ENCODE data around the gene DNAJC18. TPM values are rescaled to one million over a fixed set of nuclear protein-coding genes. Genes with fewer than 3 reads are reported as not detected.

The DNAJC18 gene
- total and polyA plus RNA-seq, 7 experiments from 2014 or later: 2.2 to 9.7 (median 4.9) TPM

GRCh38 chr5:139368613-139369012, 70.7 kb downstream of the DNAJC18 start:
- ChIA-PET CTCF (interaction anchor here (0.6 to 0.7 kb wide), 3 partner anchors 168 to 727 kb away, joined by 3 to 4 read pairs (median 4); no protein-coding TSS in a partner anchor), POLR2A (no interaction called here)
- H3K9me3 ChIP-seq (ENCODE audit: control insufficient read depth in 2 of 3, low read length in 3 of 3): no peaks in the 10 kb centered on the region
- intact Hi-C loops (cut with micrococcal nuclease): loop anchor here in 1 of 2 donors (1.0 kb wide), 1 partner anchor 80 kb away; no protein-coding TSS in a partner anchor
- H3K4me3 Mint-ChIP-seq: no peak overlapping the region
- H3K4me3 ChIP-seq (ENCODE audit: low read length): no peak overlapping the region
- H3K27ac Mint-ChIP-seq: peak overlapping the region in 3 of 9 donors; percentile 5 to 63 (median 14)
- H3K4me1 Mint-ChIP-seq: peaks cover 0 to 15% (median 0%) of the 10 kb centered on the region in 7 donors
- DNase-seq (no peak), ATAC-seq (no peak)
- no peaks in the 10 kb centered on the region for H3K27me3 ChIP-seq (ENCODE audit: control insufficient read depth in 2 of 2, insufficient read depth in 2 of 2, low read length in 2 of 2)
- H3K4me1 ChIP-seq (ENCODE audit: control insufficient read depth in 2 of 2, insufficient read depth in 2 of 2, low read length in 2 of 2): no peaks in the 10 kb centered on the region
- peaks cover 4 to 39% (median 25%) of the 10 kb centered on the region in 5 donors for H3K36me3 Mint-ChIP-seq
- peaks cover 0 to 2% (median 0%) of the 10 kb centered on the region in 11 donors for H3K9me3 Mint-ChIP-seq
- peaks cover 4 to 60% (median 20%) of the 10 kb centered on the region in 3 experiments for H3K36me3 ChIP-seq (ENCODE audit: control insufficient read depth in 2 of 3, insufficient read depth in 3 of 3, low read length in 3 of 3)
- no peaks in the 10 kb centered on the region for H3K27me3 Mint-ChIP-seq
- no peak overlapping the region for H3K27ac ChIP-seq (ENCODE audit: low read depth, low read length)

GRCh38 chr5:139364466-139364865, 74.9 kb downstream of the DNAJC18 start:
- H3K36me3 ChIP-seq (ENCODE audit: control insufficient read depth in 2 of 3, insufficient read depth in 3 of 3, low read length in 3 of 3): peaks cover 7 to 48% (median 20%) of the 10 kb centered on the region in 3 experiments
- POLR2A ChIA-PET: no interaction called here

GRCh38 chr5:139363937-139364336, 75.4 kb downstream of the DNAJC18 start:
- Mint-ChIP-seq H3K4me3 (no peak overlapping the region), H3K9me3 (peaks cover 0 to 2% (median 0%) of the 10 kb centered on the region in 11 donors), H3K27me3 (no peaks in the 10 kb centered on the region), H3K36me3 (peaks cover 4 to 39% (median 21%) of the 10 kb centered on the region in 5 donors), H3K27ac (no peak overlapping the region), H3K4me1 (peaks cover 4 to 15% (median 10%) of the 10 kb centered on the region in 7 donors)
- ATAC-seq: no peak
- no peak overlapping the region for H3K4me3 ChIP-seq (ENCODE audit: low read length)
- no peak for DNase-seq
- no peak overlapping the region for H3K27ac ChIP-seq (ENCODE audit: low read depth, low read length)
- no peaks in the 10 kb centered on the region for H3K27me3 ChIP-seq (ENCODE audit: control insufficient read depth in 2 of 2, insufficient read depth in 2 of 2, low read length in 2 of 2)
- ChIA-PET CTCF (interaction anchor here (0.5 kb wide), 1 partner anchor 17 kb away, joined by 5 read pairs; no protein-coding TSS in a partner anchor), POLR2A (no interaction called here)
- intact Hi-C loops (cut with micrococcal nuclease): no loop called here
- H3K4me1 ChIP-seq (ENCODE audit: control insufficient read depth in 2 of 2, insufficient read depth in 2 of 2, low read length in 2 of 2): no peaks in the 10 kb centered on the region
- peaks cover 7 to 43% (median 20%) of the 10 kb centered on the region in 3 experiments for H3K36me3 ChIP-seq (ENCODE audit: control insufficient read depth in 2 of 3, insufficient read depth in 3 of 3, low read length in 3 of 3)
- no peaks in the 10 kb centered on the region for H3K9me3 ChIP-seq (ENCODE audit: control insufficient read depth in 2 of 3, low read length in 3 of 3)

More at GRCh38 chr5:139364466-139364865, 74.9 kb downstream of the DNAJC18 start:
- Histone ChIP-seq H3K9me3 (ENCODE audit: control insufficient read depth in 2 of 3, low read length in 3 of 3) (no peaks in the 10 kb centered on the region), H3K4me1 (ENCODE audit: control insufficient read depth in 2 of 2, insufficient read depth in 2 of 2, low read length in 2 of 2) (no peaks in the 10 kb centered on the region), H3K27ac (ENCODE audit: low read depth, low read length) (no peak overlapping the region), H3K4me3 (ENCODE audit: low read length) (no peak overlapping the region), H3K27me3 (ENCODE audit: control insufficient read depth in 2 of 2, insufficient read depth in 2 of 2, low read length in 2 of 2) (no peaks in the 10 kb centered on the region)
- ATAC-seq (no peak), DNase-seq (no peak)
- CTCF ChIA-PET: no interaction called here
- peaks cover 4 to 40% (median 21%) of the 10 kb centered on the region in 5 donors for H3K36me3 Mint-ChIP-seq
- H3K27ac Mint-ChIP-seq: peak overlapping the region in 1 of 9 donors; percentile 25
- H3K9me3 Mint-ChIP-seq: peaks cover 0 to 2% (median 0%) of the 10 kb centered on the region in 11 donors
- H3K4me3 Mint-ChIP-seq: no peak overlapping the region
- H3K27me3 Mint-ChIP-seq: no peaks in the 10 kb centered on the region
- peaks cover 4 to 15% (median 9%) of the 10 kb centered on the region in 7 donors for H3K4me1 Mint-ChIP-seq
- intact Hi-C loops (cut with micrococcal nuclease): no loop called here

GRCh38 chr5:139361835-139362429, 77.4 kb downstream of the DNAJC18 start:
- ChIA-PET POLR2A (interaction anchor here (1.1 kb wide), 1 partner anchor 9 kb away, joined by 3 read pairs; no protein-coding TSS in a partner anchor), CTCF (no interaction called here)
- no peak overlapping the region for H3K27ac ChIP-seq (ENCODE audit: low read depth, low read length)
- H3K27ac Mint-ChIP-seq: peak overlapping the region in 1 of 9 donors; percentile 18
- no peak overlapping the region for H3K4me3 ChIP-seq (ENCODE audit: low read length)
- no peaks in the 10 kb centered on the region for H3K4me1 ChIP-seq (ENCODE audit: control insufficient read depth in 2 of 2, insufficient read depth in 2 of 2, low read length in 2 of 2)
- H3K4me1 Mint-ChIP-seq: peaks cover 16 to 29% (median 24%) of the 10 kb centered on the region in 7 donors
- intact Hi-C loops (cut with micrococcal nuclease): no loop called here
- no peaks in the 10 kb centered on the region for H3K9me3 ChIP-seq (ENCODE audit: control insufficient read depth in 2 of 3, low read length in 3 of 3)
- H3K27me3 Mint-ChIP-seq: no peaks in the 10 kb centered on the region
- H3K4me3 Mint-ChIP-seq: no peak overlapping the region
- H3K9me3 Mint-ChIP-seq: peaks cover 0 to 2% (median 0%) of the 10 kb centered on the region in 11 donors
- ATAC-seq: no peak
- H3K36me3 ChIP-seq (ENCODE audit: control insufficient read depth in 2 of 3, insufficient read depth in 3 of 3, low read length in 3 of 3): peaks cover 7 to 35% (median 20%) of the 10 kb centered on the region in 3 experiments
- H3K36me3 Mint-ChIP-seq: peaks cover 4 to 43% (median 22%) of the 10 kb centered on the region in 5 donors
- H3K27me3 ChIP-seq (ENCODE audit: control insufficient read depth in 2 of 2, insufficient read depth in 2 of 2, low read length in 2 of 2): no peaks in the 10 kb centered on the region
- no peak for DNase-seq

- peak overlapping the region in 1 of 10 donors; percentile 15 for H3K4me3 Mint-ChIP-seq
- H3K27ac Mint-ChIP-seq: peak overlapping the region in 1 of 9 donors; percentile 21
- intact Hi-C loops (cut with micrococcal nuclease): no loop called here
- Histone ChIP-seq H3K9me3 (ENCODE audit: control insufficient read depth in 2 of 3, low read length in 3 of 3) (no peaks in the 10 kb centered on the region), H3K4me1 (ENCODE audit: control insufficient read depth in 2 of 2, insufficient read depth in 2 of 2, low read length in 2 of 2) (no peaks in the 10 kb centered on the region), H3K27ac (ENCODE audit: low read depth, low read length) (no peak overlapping the region), H3K4me3 (ENCODE audit: low read length) (no peak overlapping the region), H3K27me3 (ENCODE audit: control insufficient read depth in 2 of 2, insufficient read depth in 2 of 2, low read length in 2 of 2) (no peaks in the 10 kb centered on the region), H3K36me3 (ENCODE audit: control insufficient read depth in 2 of 3, insufficient read depth in 3 of 3, low read length in 3 of 3) (peaks cover 7 to 20% (median 16%) of the 10 kb centered on the region in 3 experiments)
- no peak for ATAC-seq
- H3K4me1 Mint-ChIP-seq: peaks cover 21 to 38% (median 29%) of the 10 kb centered on the region in 7 donors
- peaks cover 0 to 2% (median 0%) of the 10 kb centered on the region in 11 donors for H3K9me3 Mint-ChIP-seq
- DNase-seq: no peak
- no peaks in the 10 kb centered on the region for H3K27me3 Mint-ChIP-seq
- peaks cover 4 to 32% (median 17%) of the 10 kb centered on the region in 5 donors for H3K36me3 Mint-ChIP-seq
- POLR2A ChIA-PET: no interaction called here
- CTCF ChIA-PET: interaction anchor here (0.6 to 1.1 kb wide), 2 partner anchors 46 to 56 kb away, joined by 3 read pairs; no protein-coding TSS in a partner anchor
Observed at GRCh38 chr5:139360384-139360783, 78.9 kb downstream of the DNAJC18 start.
